IPS-NIHi7 (cell line): Measurements from ENCODE around the gene PCDHB2.
"Not testable (repeated sequence)": the region's sequence is repeated elsewhere in the genome, so short reads cannot be mapped to it uniquely, and the experiment has no call there.

Experiments used
- DNase-seq: peaks from one replicate; pipeline ENCODE4 v3.0.0; 2012; ENCODE audit warnings: mixed read lengths; ENCODE audit errors: extremely low spot score

Gene PCDHB2

DNA sequence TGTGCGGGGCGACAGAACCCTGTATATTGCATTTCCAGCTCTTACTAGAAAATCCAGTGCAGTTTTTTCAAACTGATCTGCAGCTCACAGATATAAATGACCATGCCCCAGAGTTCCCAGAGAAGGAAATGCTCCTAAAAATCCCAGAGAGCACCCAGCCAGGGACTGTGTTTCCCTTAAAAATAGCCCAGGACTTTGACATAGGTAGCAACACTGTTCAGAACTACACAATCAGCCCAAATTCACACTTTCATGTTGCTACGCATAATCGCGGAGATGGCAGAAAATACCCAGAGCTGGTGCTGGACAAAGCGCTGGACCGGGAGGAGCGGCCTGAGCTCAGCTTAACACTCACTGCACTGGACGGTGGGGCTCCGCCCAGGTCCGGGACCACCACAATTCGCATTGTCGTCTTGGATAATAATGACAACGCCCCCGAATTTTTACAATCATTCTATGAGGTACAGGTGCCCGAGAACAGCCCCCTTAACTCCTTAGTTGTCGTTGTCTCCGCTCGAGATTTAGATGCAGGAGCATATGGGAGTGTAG is 41.4 kb downstream of the PCDHB2 start:
- no peak for DNase-seq

DNA sequence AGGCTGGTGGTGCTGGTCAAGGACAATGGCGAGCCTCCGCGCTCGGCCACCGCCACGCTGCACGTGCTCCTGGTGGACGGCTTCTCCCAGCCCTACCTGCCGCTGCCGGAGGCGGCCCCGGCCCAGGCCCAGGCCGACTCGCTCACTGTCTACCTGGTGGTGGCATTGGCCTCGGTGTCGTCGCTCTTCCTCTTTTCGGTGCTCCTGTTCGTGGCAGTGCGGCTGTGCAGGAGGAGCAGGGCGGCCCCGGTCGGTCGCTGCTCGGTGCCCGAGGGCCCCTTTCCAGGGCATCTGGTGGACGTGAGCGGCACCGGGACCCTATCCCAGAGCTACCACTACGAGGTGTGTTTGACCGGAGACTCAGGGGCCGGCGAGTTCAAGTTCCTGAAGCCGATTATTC is 42.9 kb downstream of the PCDHB2 start:
- DNase-seq: not testable (repeated sequence)
